ENCODE measurements around the gene TMEM221.

DNA sequence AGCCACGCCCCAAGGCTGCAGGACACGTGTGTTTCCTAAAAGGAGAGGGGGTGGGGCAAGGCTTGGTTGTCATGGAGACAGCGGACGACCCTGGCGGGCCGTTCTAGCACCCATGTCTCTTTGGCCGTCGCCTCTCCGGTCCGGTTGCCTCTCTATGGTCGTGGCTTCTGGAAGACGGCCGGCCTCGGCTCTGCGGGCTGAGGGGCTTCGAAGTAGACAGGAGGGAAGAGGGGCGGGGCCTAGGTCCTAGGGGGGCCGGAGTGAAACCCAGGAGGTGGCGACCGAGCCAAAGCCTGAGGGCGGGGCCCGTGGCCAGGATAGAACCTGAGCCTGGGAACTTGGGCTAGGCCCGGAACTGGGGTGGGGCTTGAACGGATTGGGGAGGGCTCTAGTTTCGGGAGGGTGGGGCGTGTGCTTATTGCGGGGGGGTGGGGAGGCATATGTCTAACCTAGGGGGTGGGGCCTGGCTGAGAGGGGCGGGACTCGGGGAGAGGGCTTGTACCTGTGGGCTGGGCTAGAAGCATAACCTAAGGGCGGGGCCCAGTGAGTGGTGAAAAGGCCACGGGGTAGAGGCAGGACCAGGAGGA, 21.1 kb upstream of the TMEM221 start:
- TF ChIP-seq EZH2 (IDR thresholded peaks at IDR 0.05; ENCODE audit: borderline replicate concordance) (no peak), EZH2phosphoT487 (IDR thresholded peaks at IDR 0.05; ENCODE audit: low read depth, severe bottlenecking, unreplicated experiment) (no peak)
- TF ChIP-seq, protein P1, sequence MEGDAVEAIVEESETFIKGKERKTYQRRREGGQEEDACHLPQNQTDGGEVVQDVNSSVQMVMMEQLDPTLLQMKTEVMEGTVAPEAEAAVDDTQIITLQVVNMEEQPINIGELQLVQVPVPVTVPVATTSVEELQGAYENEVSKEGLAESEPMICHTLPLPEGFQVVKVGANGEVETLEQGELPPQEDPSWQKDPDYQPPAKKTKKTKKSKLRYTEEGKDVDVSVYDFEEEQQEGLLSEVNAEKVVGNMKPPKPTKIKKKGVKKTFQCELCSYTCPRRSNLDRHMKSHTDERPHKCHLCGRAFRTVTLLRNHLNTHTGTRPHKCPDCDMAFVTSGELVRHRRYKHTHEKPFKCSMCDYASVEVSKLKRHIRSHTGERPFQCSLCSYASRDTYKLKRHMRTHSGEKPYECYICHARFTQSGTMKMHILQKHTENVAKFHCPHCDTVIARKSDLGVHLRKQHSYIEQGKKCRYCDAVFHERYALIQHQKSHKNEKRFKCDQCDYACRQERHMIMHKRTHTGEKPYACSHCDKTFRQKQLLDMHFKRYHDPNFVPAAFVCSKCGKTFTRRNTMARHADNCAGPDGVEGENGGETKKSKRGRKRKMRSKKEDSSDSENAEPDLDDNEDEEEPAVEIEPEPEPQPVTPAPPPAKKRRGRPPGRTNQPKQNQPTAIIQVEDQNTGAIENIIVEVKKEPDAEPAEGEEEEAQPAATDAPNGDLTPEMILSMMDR (IDR thresholded peaks at IDR 0.05; ENCODE audit: poor library complexity): no peak
